ENCODE data around the gene OR4N5. TPM values are rescaled to one million over a fixed set of nuclear protein-coding genes. Genes with fewer than 3 reads are reported as not detected.

The OR4N5 gene
- total RNA-seq, 2 experiments from 2014 or later = not detected

GRCh38 chr14:20191396-20191795 is 52.8 kb downstream of the OR4N5 start:
- ChIA-PET CTCF (no interaction called here), POLR2A (no interaction called here)

GRCh38 chr14:20194101-20194500 is 55.5 kb downstream of the OR4N5 start:
- POLR2A ChIA-PET = no interaction called here
- CTCF ChIA-PET = interaction anchor here (0.5 kb wide), 1 partner anchor 223 kb away, joined by 3 read pairs; no protein-coding TSS in a partner anchor

Other genes with a start within 250 kb of the OR4N5 start
- gene OR4K5, start 218.2 kb upstream of the OR4N5 start, total RNA-seq = not detected
- gene OR4K1, start 207.9 kb upstream of the OR4N5 start, total RNA-seq = not detected
- gene OR4K15, start 163.2 kb upstream of the OR4N5 start, total RNA-seq = not detected
- not detected for gene OR4Q2, start 136.7 kb upstream of the OR4N5 start, total RNA-seq
- not detected for gene OR4K14, start 119.5 kb upstream of the OR4N5 start, total RNA-seq
- gene OR4K13, start 102.8 kb upstream of the OR4N5 start, total RNA-seq = not detected
- gene OR4L1, start 78.8 kb upstream of the OR4N5 start, total RNA-seq = not detected
- gene OR4K17, start 28.1 kb upstream of the OR4N5 start, total RNA-seq = not detected
- not detected for gene OR11G2, start 52.1 kb downstream of the OR4N5 start, total RNA-seq
- not detected for gene OR11H6, start 84.9 kb downstream of the OR4N5 start, total RNA-seq
- not detected for gene OR11H7, start 90.2 kb downstream of the OR4N5 start, total RNA-seq
- not detected for gene OR11H4, start 100.5 kb downstream of the OR4N5 start, total RNA-seq
- 10 to 100 TPM; 32.4 to 34.2 TPM for gene TTC5, start 167.1 kb downstream of the OR4N5 start, total RNA-seq
- 10 to 100 TPM; 55.9 to 63.7 TPM for gene CCNB1IP1, start 194.5 kb downstream of the OR4N5 start, total RNA-seq
- gene PARP2, start 204.8 kb downstream of the OR4N5 start, total RNA-seq = 10 to 100 TPM; 40.7 to 40.9 TPM

Measured in activated CD8-positive, alpha-beta memory T cell treated with anti-CD3 and anti-CD28 coated beads for 36 hours (primary cell).